ENCODE measurements around the gene DBF4B. TPM values are rescaled to one million over a fixed set of nuclear protein-coding genes. Genes with fewer than 3 reads are reported as not detected.

The DBF4B gene
- total RNA-seq, 1 experiment from 2014 or later = 32.9 TPM

DNA sequence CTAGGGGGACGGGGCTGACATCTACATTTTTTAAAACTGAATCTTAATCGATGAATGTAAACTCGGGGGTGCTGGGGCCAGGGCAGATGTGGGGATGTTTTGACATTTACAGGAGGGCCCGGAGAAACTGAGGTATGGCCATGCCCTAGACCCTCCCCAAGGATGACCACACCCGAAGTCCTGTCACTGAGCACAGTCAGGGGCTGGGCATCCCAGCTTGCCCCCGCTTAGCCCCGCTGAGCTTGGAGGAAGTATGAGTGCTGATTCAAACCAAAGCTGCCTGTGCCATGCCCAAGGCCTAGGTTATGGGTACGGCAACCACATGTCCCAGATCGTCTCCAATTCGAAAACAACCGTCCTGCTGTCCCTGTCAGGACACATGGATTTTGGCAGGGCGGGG is 71.7 kb downstream of the DBF4B start (continued):
- TF ChIP-seq, protein P1, sequence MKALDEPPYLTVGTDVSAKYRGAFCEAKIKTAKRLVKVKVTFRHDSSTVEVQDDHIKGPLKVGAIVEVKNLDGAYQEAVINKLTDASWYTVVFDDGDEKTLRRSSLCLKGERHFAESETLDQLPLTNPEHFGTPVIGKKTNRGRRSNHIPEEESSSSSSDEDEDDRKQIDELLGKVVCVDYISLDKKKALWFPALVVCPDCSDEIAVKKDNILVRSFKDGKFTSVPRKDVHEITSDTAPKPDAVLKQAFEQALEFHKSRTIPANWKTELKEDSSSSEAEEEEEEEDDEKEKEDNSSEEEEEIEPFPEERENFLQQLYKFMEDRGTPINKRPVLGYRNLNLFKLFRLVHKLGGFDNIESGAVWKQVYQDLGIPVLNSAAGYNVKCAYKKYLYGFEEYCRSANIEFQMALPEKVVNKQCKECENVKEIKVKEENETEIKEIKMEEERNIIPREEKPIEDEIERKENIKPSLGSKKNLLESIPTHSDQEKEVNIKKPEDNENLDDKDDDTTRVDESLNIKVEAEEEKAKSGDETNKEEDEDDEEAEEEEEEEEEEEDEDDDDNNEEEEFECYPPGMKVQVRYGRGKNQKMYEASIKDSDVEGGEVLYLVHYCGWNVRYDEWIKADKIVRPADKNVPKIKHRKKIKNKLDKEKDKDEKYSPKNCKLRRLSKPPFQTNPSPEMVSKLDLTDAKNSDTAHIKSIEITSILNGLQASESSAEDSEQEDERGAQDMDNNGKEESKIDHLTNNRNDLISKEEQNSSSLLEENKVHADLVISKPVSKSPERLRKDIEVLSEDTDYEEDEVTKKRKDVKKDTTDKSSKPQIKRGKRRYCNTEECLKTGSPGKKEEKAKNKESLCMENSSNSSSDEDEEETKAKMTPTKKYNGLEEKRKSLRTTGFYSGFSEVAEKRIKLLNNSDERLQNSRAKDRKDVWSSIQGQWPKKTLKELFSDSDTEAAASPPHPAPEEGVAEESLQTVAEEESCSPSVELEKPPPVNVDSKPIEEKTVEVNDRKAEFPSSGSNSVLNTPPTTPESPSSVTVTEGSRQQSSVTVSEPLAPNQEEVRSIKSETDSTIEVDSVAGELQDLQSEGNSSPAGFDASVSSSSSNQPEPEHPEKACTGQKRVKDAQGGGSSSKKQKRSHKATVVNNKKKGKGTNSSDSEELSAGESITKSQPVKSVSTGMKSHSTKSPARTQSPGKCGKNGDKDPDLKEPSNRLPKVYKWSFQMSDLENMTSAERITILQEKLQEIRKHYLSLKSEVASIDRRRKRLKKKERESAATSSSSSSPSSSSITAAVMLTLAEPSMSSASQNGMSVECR (CRISPR knock-in tag; IDR thresholded peaks at IDR 0.05; ENCODE audit: borderline replicate concordance) = no peak
- TF ChIP-seq TEAD4 (CRISPR knock-in tag; IDR thresholded peaks at IDR 0.05) = no peak
- TF ChIP-seq ZNF396 (CRISPR knock-in tag; IDR thresholded peaks at IDR 0.05; ENCODE audit: borderline replicate concordance) = no peak
- TF ChIP-seq ZBTB21 (CRISPR knock-in tag; IDR thresholded peaks at IDR 0.05; ENCODE audit: borderline replicate concordance) = no peak
- no peak for TF ChIP-seq GTF2I (CRISPR knock-in tag; conservative IDR thresholded peaks at IDR 0.05)
- no peak for TF ChIP-seq ESRRA (CRISPR knock-in tag; IDR thresholded peaks at IDR 0.05; ENCODE audit: borderline replicate concordance)

DNA sequence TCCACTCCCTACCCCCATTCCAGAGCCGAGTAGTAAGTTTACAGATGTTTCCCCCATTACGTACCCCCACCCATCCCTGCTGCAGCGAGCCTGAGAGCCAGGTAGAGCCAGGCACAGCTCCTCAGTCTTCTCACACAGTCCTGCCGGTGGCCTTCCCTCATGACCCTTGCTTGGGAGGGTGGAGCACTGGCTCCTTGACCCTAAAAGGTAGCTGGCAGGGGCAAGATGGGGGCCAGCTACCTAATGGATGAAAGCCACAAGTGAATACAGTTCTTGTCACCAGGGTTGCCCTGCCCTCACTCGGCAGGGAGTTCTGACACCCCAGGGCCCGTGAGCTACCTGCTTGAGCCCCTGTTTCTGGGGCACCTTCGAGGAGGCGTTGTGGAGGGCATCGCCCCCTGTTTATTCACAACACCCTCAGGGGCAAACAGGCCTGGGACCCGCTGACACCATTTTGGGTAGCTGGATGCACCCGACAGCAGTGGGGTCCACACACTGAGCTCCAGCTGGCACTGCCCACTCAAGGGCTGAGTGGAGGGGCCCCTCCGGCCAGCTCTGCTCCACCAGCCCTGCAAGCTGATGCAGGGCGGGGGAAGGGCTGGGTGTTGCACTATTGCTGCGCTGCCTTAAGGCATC is 72.5 kb downstream of the DBF4B start:
- POLR2A ChIA-PET = interaction anchor here (0.6 kb wide), 1 partner anchor 64 kb away, joined by 5 read pairs; no protein-coding TSS in a partner anchor
- DNase-seq (ENCODE audit: low spot score) = no peak
- H3K4me1 Mint-ChIP-seq = peaks cover 36% of the 10 kb centered on the region

More for the DNA sequence above, 72.5 kb downstream of the DBF4B start:
- Mint-ChIP-seq H3K27me3 (ENCODE audit: low read depth) (peaks cover 22% of the 10 kb centered on the region), H3K27ac (no peak overlapping the region), H3K4me3 (no peak overlapping the region), H3K9me3 (no peaks in the 10 kb centered on the region), H3K36me3 (no peaks in the 10 kb centered on the region)
- ATAC-seq = no peak
- no peak for TF ChIP-seq ATF1 (CRISPR knock-in tag; IDR thresholded peaks at IDR 0.05)
- TF ChIP-seq, protein P2, sequence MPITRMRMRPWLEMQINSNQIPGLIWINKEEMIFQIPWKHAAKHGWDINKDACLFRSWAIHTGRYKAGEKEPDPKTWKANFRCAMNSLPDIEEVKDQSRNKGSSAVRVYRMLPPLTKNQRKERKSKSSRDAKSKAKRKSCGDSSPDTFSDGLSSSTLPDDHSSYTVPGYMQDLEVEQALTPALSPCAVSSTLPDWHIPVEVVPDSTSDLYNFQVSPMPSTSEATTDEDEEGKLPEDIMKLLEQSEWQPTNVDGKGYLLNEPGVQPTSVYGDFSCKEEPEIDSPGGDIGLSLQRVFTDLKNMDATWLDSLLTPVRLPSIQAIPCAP (CRISPR knock-in tag; IDR thresholded peaks at IDR 0.05) = no peak
- TF ChIP-seq CREB1 (CRISPR knock-in tag; IDR thresholded peaks at IDR 0.05) = no peak
- TF ChIP-seq, protein P3, sequence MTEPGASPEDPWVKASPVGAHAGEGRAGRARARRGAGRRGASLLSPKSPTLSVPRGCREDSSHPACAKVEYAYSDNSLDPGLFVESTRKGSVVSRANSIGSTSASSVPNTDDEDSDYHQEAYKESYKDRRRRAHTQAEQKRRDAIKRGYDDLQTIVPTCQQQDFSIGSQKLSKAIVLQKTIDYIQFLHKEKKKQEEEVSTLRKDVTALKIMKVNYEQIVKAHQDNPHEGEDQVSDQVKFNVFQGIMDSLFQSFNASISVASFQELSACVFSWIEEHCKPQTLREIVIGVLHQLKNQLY (CRISPR knock-in tag; IDR thresholded peaks at IDR 0.05) = no peak
- no peak for TF ChIP-seq MXD4 (CRISPR knock-in tag; IDR thresholded peaks at IDR 0.05; ENCODE audit: borderline replicate concordance)
- TF ChIP-seq, protein P4, sequence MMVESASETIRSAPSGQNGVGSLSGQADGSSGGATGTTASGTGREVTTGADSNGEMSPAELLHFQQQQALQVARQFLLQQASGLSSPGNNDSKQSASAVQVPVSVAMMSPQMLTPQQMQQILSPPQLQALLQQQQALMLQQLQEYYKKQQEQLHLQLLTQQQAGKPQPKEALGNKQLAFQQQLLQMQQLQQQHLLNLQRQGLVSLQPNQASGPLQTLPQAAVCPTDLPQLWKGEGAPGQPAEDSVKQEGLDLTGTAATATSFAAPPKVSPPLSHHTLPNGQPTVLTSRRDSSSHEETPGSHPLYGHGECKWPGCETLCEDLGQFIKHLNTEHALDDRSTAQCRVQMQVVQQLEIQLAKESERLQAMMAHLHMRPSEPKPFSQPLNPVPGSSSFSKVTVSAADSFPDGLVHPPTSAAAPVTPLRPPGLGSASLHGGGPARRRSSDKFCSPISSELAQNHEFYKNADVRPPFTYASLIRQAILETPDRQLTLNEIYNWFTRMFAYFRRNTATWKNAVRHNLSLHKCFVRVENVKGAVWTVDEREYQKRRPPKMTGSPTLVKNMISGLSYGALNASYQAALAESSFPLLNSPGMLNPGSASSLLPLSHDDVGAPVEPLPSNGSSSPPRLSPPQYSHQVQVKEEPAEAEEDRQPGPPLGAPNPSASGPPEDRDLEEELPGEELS (CRISPR knock-in tag; IDR thresholded peaks at IDR 0.05) = no peak
- TF ChIP-seq, protein P5, sequence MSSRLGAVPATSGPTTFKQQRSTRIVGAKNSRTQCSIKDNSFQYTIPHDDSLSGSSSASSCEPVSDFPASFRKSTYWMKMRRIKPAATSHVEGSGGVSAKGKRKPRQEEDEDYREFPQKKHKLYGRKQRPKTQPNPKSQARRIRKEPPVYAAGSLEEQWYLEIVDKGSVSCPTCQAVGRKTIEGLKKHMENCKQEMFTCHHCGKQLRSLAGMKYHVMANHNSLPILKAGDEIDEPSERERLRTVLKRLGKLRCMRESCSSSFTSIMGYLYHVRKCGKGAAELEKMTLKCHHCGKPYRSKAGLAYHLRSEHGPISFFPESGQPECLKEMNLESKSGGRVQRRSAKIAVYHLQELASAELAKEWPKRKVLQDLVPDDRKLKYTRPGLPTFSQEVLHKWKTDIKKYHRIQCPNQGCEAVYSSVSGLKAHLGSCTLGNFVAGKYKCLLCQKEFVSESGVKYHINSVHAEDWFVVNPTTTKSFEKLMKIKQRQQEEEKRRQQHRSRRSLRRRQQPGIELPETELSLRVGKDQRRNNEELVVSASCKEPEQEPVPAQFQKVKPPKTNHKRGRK (CRISPR knock-in tag; IDR thresholded peaks at IDR 0.05; ENCODE audit: borderline replicate concordance) = no peak
- TF ChIP-seq, protein P6, sequence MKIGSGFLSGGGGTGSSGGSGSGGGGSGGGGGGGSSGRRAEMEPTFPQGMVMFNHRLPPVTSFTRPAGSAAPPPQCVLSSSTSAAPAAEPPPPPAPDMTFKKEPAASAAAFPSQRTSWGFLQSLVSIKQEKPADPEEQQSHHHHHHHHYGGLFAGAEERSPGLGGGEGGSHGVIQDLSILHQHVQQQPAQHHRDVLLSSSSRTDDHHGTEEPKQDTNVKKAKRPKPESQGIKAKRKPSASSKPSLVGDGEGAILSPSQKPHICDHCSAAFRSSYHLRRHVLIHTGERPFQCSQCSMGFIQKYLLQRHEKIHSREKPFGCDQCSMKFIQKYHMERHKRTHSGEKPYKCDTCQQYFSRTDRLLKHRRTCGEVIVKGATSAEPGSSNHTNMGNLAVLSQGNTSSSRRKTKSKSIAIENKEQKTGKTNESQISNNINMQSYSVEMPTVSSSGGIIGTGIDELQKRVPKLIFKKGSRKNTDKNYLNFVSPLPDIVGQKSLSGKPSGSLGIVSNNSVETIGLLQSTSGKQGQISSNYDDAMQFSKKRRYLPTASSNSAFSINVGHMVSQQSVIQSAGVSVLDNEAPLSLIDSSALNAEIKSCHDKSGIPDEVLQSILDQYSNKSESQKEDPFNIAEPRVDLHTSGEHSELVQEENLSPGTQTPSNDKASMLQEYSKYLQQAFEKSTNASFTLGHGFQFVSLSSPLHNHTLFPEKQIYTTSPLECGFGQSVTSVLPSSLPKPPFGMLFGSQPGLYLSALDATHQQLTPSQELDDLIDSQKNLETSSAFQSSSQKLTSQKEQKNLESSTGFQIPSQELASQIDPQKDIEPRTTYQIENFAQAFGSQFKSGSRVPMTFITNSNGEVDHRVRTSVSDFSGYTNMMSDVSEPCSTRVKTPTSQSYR (CRISPR knock-in tag; IDR thresholded peaks at IDR 0.05) = no peak
- TF ChIP-seq GTF2I (CRISPR knock-in tag; conservative IDR thresholded peaks at IDR 0.05) = no peak
- TF ChIP-seq, protein P7, sequence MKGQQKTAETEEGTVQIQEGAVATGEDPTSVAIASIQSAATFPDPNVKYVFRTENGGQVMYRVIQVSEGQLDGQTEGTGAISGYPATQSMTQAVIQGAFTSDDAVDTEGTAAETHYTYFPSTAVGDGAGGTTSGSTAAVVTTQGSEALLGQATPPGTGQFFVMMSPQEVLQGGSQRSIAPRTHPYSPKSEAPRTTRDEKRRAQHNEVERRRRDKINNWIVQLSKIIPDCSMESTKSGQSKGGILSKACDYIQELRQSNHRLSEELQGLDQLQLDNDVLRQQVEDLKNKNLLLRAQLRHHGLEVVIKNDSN (CRISPR knock-in tag; IDR thresholded peaks at IDR 0.05) = no peak
- no peak for TF ChIP-seq ESRRA (CRISPR knock-in tag; IDR thresholded peaks at IDR 0.05; ENCODE audit: borderline replicate concordance)
- TF ChIP-seq ZNF121 (CRISPR knock-in tag; IDR thresholded peaks at IDR 0.05) = no peak
- TF ChIP-seq, protein P8, sequence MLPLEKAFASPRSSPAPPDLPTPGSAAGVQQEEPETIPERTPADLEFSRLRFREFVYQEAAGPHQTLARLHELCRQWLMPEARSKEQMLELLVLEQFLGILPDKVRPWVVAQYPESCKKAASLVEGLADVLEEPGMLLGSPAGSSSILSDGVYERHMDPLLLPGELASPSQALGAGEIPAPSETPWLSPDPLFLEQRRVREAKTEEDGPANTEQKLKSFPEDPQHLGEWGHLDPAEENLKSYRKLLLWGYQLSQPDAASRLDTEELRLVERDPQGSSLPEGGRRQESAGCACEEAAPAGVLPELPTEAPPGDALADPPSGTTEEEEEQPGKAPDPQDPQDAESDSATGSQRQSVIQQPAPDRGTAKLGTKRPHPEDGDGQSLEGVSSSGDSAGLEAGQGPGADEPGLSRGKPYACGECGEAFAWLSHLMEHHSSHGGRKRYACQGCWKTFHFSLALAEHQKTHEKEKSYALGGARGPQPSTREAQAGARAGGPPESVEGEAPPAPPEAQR (CRISPR knock-in tag; IDR thresholded peaks at IDR 0.05) = no peak
- no peak for TF ChIP-seq TEAD1 (CRISPR knock-in tag; IDR thresholded peaks at IDR 0.05)
- CTCF ChIA-PET = interaction anchor here (0.6 to 4.8 kb wide), 13 partner anchors 11 to 405 kb away, joined by 3 to 32 read pairs (median 4); partner anchors contain the start of gene HIGD1B
